Measurements from ENCODE around the gene YEATS2.

YEATS2 gene

GRCh38 chr3:183845090-183845489 lies 147.5 kb downstream of the YEATS2 start:
- TF ChIP-seq CTCF (conservative IDR thresholded peaks at IDR 0.05; ENCODE audit: low read length): no peak
- no peak for DNase-seq (ENCODE audit: low read depth)
- no peak overlapping the region for H3K4me3 ChIP-seq (ENCODE audit: low read length)

GRCh38 chr3:183845608-183846288 lies 148.2 kb downstream of the YEATS2 start:
- no peak for TF ChIP-seq CTCF (conservative IDR thresholded peaks at IDR 0.05; ENCODE audit: low read length)
- no peak for DNase-seq (ENCODE audit: low read depth)
- no peak overlapping the region for H3K4me3 ChIP-seq (ENCODE audit: low read length)

- DNase-seq (ENCODE audit: low read depth): no peak
- no peak overlapping the region for H3K4me3 ChIP-seq (ENCODE audit: low read length)
- no peak for TF ChIP-seq CTCF (conservative IDR thresholded peaks at IDR 0.05; ENCODE audit: low read length)
Observed at GRCh38 chr3:183854318-183855035, 156.9 kb downstream of the YEATS2 start.

- DNase-seq (ENCODE audit: low read depth): no peak
- TF ChIP-seq CTCF (conservative IDR thresholded peaks at IDR 0.05; ENCODE audit: low read length): no peak
- H3K4me3 ChIP-seq (ENCODE audit: low read length): no peak overlapping the region
Observed at GRCh38 chr3:183857863-183858262, 160.3 kb downstream of the YEATS2 start.
